CD4-positive, alpha-beta T cell treated with Interleukin-10 for 1 hour (primary cell): Measurements from ENCODE around the gene SLX4IP.

ENCODE experiments used
- DNase-seq: peaks from one replicate; pipeline ENCODE4 v3.0.0-alpha.2; 2020

SLX4IP gene

GRCh38 chr20:10639077-10639736, 204.1 kb downstream of the SLX4IP start:
- no peak for DNase-seq

DNA sequence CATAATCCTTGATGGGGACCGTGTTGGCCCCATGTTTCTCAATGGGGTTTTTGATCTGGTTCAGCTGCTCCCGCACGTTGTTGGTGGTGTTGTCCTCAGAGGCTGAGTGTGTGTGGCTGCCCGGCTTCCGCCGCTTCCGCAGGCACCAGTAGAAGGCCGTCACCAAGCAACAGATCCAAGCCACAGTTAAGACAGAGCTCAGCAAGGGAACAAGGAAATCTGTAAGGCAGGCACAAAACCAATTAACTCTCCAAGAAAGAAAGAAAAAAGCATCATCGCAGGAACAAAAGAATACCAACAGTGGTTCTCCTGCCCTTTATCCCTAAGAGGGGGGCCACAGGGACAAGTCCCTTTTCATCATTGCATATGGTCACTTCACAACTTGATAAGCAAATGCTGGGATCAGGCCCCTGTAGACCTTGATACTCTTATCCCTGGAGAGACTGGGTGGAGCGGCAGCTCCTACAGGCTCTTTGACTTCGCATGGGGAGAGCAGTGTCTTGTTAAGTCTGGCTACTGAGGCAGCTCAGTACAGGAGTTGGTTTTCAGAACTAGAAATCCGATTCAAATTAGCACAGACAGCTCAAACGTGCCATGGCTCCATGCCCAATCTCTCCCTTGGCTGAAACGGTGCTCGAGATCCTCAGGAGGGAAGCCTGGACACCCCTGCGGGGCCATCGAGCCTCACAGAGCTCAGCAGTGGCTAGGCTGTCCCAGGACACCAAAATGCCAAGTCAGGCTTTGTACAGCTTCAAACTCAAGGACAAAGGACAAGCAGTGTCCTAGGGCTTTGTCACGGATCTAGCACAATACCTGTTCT, 204.8 kb downstream of the SLX4IP start:
- no peak for DNase-seq

DNA sequence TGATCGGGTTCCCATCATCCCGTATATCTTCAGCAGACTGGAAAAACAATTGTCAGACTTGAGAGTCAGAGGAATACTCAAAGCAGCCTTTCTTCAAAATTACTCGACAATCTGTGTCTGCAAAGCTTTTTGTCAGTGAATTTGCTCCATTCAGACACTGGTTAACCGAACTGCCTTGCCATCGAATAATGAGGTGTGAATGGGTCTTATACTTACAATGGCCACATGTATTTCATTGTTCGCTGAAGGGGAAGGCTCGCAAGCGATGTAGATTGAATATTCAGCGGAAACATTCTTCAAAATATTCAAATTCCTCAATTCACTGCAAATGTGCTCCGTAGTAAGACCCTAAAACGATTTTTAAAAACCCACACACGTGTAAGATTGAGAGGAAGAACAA, 205.8 kb downstream of the SLX4IP start:
- no peak for DNase-seq

DNA sequence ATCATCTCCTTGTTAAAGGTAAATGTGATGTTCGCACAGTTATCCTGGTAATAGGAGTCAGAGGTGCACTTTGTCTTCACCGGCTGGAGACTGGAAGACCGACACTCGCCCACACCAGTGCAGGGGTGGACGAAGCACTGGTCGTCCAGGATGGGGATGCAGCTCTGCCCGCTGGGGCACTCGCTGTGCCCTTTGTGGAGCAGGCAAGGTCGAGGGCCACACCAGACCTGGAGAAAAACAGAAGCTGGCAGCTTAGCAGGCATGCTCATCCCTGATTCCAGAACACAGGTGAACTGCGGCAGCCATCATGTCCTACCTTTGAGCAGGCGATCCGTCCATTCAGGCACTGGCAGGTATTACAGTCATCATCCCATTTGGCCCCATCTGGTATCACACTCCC, 206.4 kb downstream of the SLX4IP start:
- DNase-seq: no peak

GRCh38 chr20:10641893-10642292, 206.8 kb downstream of the SLX4IP start:
- DNase-seq: no peak

DNA sequence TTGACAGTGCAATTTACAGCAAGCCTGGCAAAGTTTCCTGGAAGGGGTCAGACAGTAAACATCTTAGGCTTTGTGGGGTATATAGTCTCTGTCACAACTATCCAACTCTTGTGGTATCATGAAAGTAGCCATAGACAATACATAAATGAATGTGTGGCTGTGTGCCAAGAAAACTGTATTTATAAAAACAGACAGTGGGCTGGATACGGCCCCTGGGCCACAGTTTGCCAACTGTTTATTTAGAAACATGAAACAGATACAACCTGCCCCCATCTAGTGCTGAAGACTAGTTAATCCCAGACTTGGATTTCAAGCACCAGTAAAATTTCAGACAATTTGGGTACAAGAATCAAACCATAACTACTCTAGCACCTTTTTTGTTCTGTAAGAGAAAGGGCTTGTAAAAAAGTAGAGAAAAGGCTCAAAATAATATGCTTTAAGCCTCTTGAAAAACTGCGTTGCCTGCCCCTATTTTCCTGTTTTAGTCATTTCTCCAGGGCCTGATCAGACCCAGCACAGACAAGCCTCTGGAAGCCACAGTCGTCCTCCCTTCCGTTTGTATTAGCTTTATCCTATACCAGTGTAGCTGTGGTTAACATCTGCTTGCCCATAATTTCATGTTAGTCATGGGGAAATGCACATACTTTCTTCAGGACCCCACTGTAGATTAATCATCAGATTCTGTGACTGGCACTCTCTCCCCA, 207.9 kb downstream of the SLX4IP start:
- no peak for DNase-seq

DNA sequence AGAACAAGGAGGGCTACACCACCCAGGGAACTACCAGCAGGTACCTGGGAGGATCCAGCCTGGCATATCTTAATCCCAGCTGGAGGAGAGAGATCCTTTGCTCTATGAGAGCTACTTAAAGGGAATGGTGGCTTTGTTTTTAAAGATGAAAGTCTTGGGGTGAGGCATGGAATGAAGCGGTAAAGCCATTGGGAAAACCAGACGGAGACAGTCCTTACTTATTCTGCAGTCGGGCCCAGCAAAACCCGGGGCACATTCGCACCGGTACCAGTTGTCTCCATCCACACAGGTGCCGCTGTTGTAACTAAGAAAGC, 208.4 kb downstream of the SLX4IP start:
- no peak for DNase-seq

DNA sequence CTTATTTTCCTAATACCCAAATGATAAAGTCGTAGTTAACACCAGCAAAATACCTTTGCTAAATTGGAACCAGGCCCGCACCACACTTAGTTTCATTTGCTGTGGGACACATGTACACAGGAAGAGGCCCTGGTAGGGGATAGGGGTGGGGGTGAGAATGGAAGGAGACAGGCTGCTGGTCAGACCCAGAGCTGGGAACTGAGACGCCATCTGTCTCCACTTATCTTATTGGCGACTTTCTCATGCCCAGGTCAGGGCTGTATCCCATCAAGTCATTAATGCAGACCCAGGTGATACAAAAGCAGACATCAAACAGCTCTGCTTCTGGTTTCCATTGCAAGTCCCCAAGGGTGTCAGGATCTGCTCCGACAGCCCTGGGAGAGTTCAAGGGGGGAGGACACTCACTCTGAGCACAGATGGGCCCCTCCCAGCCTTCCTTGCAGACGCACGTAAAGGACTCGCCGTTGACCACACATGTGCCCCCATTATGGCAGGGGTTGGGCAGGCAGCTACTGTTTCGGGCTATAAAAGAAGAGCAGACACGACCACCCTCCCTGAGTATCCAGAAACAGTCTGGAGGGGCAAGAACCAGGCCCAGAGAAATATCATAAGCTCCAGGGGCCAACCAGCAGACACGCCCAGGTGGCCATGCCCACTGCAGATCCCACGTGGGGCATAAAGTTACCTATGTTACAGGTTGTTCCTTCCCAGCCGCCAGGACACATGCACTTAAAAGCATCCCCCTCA, 209.5 kb downstream of the SLX4IP start:
- DNase-seq: no peak

DNA sequence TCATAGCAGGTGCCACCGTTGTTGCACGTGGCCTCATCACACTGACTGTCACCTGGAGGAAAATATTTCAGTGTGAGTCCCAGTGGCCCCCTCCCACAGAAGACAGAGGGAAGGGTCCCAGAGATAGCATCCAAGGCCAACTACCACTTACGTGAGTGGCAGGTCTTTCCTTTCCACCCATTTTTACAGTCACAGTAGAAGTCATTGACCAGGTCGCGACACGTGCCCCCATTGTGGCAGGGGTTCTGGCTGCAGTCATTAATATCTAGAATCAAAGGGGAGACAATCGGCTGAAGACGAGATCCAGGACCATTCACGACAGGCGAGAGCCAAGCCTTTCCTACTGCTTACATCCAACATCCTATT, 210.1 kb downstream of the SLX4IP start:
- DNase-seq: no peak

DNA sequence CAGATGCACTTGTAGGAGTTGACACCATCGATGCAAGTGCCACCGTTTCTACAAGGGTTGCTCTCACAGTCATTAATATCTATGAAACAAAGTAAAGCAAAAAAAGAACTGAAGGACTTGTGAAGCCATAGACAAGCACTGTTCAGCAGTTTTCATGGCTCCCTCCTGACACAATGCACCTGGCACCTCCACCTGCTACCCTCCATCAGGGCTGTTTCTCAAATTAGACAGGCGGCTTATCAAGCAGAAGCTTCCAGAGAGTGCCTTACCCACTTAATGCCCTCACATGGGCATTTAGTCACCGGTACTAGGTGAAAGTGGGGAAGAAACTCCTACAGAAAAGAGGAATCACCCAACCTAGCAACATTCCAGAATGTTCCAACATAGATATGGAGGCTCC, 210.9 kb downstream of the SLX4IP start:
- DNase-seq: no peak

DNA sequence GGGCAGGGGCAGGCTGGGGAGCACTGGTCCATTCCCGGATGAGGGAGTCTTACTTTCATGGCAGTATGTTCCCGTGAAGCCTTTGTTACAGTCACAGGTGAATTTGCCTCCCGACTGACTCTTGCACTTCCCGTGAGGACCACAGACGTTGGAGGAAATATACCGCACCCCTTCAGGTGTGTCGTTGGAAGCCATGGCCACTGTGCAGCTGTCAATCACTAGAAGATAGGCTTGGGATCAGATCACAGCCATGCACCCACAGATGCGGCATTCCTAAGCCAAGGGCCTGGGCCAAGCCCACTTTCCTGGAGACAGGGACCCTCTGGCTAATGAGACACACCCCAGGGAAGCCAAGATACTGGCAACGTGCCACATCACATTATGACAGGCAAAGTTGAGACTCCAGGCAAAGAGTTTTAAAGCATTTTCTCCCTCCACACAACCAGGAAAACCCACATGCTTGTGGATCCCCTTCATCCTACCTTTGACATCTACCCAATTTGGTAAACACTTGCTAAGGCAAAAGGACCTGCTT, 211.8 kb downstream of the SLX4IP start:
- DNase-seq: no peak

GRCh38 chr20:10647471-10647870, 212.4 kb downstream of the SLX4IP start:
- no peak for DNase-seq

- DNase-seq: no peak
Observed at GRCh38 chr20:10647909-10648308, 212.8 kb downstream of the SLX4IP start.

DNA sequence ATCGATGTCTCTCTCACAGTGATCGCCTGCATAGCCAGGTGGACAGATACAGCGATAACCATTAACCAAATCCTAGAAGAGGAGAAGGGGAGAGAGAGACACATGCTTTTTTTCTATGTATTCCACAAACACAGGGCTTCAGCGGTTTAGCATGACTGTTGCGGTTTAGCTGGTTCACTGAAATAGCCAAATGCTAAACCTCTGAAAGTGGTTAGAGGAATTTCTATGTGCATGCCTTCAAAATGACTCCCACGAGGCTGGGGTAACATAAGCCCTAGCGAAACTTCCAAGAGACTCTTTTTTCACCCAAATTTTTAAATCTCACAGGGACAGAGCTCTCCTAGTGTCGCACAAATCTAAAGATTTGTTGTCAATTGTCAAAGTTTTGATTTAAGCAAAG, 213.5 kb downstream of the SLX4IP start:
- no peak for DNase-seq

DNA sequence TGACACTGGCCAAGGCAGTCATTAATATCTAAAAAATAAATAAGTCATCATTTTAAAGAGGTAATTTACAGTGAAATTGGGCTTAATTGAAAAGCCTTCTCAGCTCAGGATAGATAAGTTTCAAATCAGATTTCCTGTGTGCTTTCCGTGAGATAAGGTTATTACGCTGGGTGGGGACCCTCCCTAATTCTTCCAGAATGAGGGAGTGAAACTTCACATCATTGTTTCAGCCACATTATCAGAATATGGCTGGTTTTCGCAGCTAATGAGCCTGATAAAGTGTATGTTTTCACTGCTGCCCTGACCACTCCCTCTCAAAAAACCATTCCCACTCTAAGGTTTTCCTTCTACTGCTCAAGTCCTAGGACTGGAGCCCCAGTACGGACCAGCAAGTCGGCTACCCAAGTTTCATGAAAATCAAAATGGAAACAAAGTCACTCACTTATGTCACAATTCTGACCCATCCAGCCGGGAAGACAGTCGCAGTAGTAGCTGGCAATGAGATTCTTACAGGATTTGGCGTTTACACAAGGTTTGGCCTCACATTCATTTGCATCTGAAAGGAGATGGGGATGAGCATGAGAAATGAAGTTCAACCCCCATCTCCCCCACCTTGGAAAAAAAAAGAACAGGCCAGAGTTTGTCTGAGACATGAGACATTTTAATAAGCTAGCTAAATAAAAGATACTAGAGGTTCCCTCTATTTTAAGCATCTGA, 214.1 kb downstream of the SLX4IP start:
- no peak for DNase-seq

DNA sequence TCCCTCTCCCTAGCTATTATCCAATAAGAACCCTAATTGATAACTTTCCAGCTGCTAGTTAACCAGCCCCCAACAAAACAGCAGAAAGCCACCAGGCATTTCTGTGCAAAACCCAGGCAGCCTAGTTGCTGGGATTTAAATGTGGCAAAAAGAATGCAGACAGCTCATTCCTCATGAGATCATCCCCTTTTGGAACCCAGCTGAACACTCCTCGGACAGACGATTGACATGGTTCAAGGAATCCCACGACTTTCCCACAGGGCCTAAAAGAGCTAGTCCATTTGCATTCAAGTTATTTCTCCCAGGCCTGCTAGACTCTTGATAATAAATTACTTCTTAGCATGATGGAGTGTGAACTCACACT, 214.7 kb downstream of the SLX4IP start:
- DNase-seq: no peak

DNA sequence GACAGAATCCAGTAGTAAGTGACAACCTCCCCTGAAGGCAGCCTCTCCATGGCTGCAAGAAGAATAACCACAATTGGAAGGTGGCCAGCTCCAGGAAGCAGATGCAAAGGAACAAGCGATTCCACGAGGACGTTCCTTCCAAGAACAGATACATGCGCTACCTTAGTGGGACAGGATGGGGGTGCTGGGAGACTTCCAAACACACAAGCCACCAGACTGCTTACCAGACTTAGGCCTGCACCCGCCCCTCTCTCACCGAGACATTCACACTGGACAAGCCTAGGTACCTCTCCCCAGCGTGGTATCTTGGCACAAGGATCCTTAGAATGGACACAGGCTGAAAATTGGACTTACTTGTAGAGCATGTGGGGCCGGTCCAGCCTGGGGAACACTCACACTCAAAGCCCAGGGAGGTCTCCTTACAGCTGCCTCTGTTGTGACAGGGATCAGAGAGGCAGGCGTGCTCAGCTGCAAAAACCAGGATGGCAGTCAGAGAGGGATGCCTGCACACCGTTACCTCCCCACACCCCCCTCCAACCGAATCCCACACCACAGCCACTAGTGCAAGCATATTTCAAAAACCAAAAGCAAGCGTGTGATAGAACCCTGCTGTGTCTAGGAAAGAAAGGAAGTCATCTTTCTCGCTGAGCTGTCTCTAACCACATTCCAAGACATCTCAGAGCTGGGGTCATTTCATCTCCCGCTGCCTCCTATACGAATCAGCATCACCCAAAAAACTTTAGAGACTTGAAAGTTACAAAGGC, 216.3 kb downstream of the SLX4IP start:
- DNase-seq: no peak

DNA sequence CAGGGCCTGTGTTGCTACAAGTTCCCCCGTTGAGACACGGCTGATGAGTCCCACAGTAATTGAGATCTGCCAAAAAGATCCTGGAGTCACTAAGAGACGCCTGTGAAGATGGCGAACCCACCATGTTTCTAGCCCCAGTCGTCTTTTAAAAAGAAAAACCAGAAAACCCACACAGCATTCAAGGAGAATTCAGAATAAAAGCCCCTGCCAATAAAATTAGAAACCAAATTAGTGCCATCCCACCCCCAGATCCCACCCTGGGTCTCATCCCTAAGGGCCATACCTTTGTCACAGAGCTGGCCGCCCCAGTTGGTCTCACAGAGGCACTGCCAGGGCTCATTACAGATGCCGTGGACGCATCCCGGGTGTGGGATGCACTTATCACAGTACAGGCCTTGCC, 217.1 kb downstream of the SLX4IP start:
- no peak for DNase-seq

DNA sequence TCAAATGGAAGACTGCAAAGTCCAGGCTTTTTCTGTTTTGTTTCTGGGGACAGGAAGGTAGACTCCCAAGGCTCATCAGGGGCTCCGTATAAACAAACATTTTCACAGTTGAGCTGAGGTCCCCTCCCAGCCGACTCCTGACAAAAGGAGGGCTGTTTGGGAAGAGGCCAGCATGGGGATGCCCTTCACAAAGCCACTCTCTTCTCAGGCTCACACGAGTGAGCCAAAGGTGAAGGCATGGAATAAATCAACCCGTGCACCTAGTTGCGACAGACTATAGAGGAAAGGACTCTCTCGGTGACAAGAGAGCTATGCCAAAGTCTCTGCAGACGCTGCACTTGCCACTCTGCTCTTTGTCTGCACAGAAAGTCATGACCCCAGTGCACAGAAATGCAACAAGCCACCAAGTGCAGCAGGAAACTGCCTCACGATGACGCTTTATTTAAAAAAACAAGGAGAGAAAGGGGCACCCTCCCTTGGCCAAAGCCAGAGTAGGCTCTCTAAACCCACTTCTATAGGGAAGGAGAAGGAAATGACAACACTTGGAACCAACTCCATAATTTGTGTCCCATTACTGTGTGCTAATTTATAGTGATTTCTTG, 217.7 kb downstream of the SLX4IP start:
- DNase-seq: no peak

DNA sequence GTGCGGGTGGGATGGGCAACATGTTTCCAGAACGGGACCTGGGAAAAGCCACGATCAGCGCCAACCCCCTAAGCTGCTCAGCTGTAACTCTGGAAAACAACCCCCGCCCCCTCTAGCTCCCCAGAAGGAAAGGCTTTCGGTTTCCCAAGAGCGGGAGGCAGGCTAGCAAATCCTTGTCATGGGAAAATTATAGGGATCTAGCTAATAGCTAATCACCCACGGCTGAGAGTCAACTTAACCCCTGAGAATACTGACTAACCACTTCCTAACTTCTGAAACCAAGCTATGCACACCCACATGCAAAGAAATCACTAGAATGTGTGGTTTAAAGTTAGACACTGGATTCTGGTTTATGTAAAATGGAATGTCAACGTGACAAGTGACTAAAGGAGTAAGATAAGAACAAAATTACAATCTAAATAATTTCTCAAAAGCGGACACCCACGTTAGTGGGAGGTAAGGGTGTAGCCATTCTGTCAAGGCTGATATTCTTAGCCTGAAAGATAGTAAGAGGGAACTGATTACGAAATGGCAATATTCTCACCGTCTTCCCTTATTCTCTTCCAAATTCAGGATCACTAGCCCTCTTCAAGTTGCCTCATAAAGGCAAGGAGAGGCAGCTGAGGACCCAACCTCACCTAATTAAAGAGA, 218.6 kb downstream of the SLX4IP start:
- DNase-seq: no peak

DNA sequence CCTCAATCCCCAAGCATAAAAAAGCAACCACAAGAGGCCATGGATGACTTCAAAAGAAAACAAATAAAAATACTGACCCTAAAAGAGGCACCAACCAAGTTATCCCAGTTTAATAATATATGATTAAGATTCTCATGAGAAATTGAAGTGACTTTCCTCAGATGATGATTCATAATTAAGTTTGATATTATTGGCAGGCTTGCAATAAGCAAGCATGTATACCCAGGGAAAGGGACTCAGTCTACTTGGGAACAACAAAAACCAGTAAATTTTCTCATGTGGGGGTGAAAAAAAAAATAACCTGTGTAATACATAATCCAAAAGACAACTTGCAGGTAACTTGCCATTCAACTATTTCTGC, 219.1 kb downstream of the SLX4IP start:
- no peak for DNase-seq
